GM23338 (cell line): ENCODE data around the gene KCNJ2. TPM values are rescaled to one million over a fixed set of nuclear protein-coding genes. Genes with fewer than 3 reads are reported as not detected.
A peak's percentile ranks its signal among the peaks of the same experiment; 100 is the strongest.

Source experiments
- ATAC-seq: fragments of 200-7000 bp; cut with Tn5 transposase; 3 replicates; pipeline ENCODE4 v1.9.1; 2020
- DNase-seq: peaks from one replicate; pipeline ENCODE4 v3.0.0-alpha.2; 2015; ENCODE audit warnings: low spot score
- H2AFZ ChIP-seq: fragments of 200-600 bp; sonication (generic); 2 replicates; pipeline ENCODE4 v1.8.0; 2016; ENCODE audit warnings: antibody characterized with exemption, mild to moderate bottlenecking, moderate library complexity
- H3F3A ChIP-seq: fragments of 200-600 bp; sonication (generic); replicated peaks from 2 replicates; pipeline ENCODE4 v1.8.0; 2017; ENCODE audit warnings: antibody characterized with exemption, mixed run types, low read depth
- H3K27ac ChIP-seq: fragments of 200-600 bp; sonication (generic); 2 replicates; pipeline ENCODE4 v1.6.1; 2016; ENCODE audit warnings: low read depth
- H3K27me3 ChIP-seq: fragments of 200-600 bp; sonication (generic); 2 replicates; pipeline ENCODE4 v1.8.0; 2016; ENCODE audit warnings: mild to moderate bottlenecking, mixed run types, moderate library complexity; ENCODE audit not compliant: insufficient read depth
- H3K36me3 ChIP-seq: fragments of 200-600 bp; sonication (generic); 2 replicates; pipeline ENCODE4 v1.8.0; 2016; ENCODE audit warnings: mild to moderate bottlenecking; ENCODE audit not compliant: insufficient read depth
- H3K4me1 ChIP-seq: fragments of 200-600 bp; sonication (generic); 2 replicates; pipeline ENCODE4 v1.8.0; 2016; ENCODE audit warnings: mild to moderate bottlenecking, moderate library complexity; ENCODE audit not compliant: insufficient read depth
- H3K4me2 ChIP-seq: fragments of 200-600 bp; sonication (generic); 2 replicates; pipeline ENCODE4 v1.7.1; 2017; ENCODE audit warnings: mixed run types
- H3K4me3 ChIP-seq: fragments of 200-600 bp; sonication (generic); 2 replicates; pipeline ENCODE4 v1.6.1; 2016; ENCODE audit warnings: mixed run types
- H3K79me2 ChIP-seq: fragments of 200-600 bp; sonication (generic); replicated peaks from 2 replicates; pipeline ENCODE4 v1.8.0; 2017; ENCODE audit warnings: mild to moderate bottlenecking; ENCODE audit not compliant: insufficient read depth
- H3K9me2 ChIP-seq: fragments of 200-600 bp; sonication (generic); 2 replicates; pipeline ENCODE4 v1.8.0; 2017; ENCODE audit not compliant: insufficient read depth
- H4K20me1 ChIP-seq: fragments of 200-600 bp; sonication (generic); replicated peaks from 2 replicates; pipeline ENCODE4 v1.8.0; 2017; ENCODE audit warnings: mild to moderate bottlenecking; ENCODE audit not compliant: insufficient read depth
- H3K27ac Mint-ChIP-seq: 2 replicates; pipeline ENCODE4 v1.8.0; 2020; ENCODE audit warnings: inconsistent platforms, mild to moderate bottlenecking, moderate library complexity, mixed read lengths
- H3K27me3 Mint-ChIP-seq: 3 replicates; pipeline ENCODE4 v1.8.0; 2022; ENCODE audit warnings: low read depth, mild to moderate bottlenecking, moderate library complexity, mixed read lengths, inconsistent platforms; ENCODE audit not compliant: insufficient read depth, poor library complexity
- H3K36me3 Mint-ChIP-seq: 3 replicates; pipeline ENCODE4 v1.8.0; 2021; ENCODE audit warnings: low read depth, mild to moderate bottlenecking, inconsistent platforms, moderate library complexity, mixed read lengths
- H3K4me1 Mint-ChIP-seq: 3 replicates; pipeline ENCODE4 v1.8.0; 2020; ENCODE audit warnings: mild to moderate bottlenecking, inconsistent platforms, mixed read lengths
- H3K4me3 Mint-ChIP-seq: 3 replicates; pipeline ENCODE4 v1.8.0; 2021; ENCODE audit warnings: moderate library complexity, mild to moderate bottlenecking, inconsistent platforms, mixed read lengths
- H3K9me3 Mint-ChIP-seq: 3 replicates; pipeline ENCODE4 v1.8.0; 2020; ENCODE audit warnings: moderate library complexity, mild to moderate bottlenecking, inconsistent platforms, mixed read lengths
- ETS1 ChIP-seq: IDR thresholded peaks from 2 replicates; pipeline ENCODE4 v1.6.1; 2016; ENCODE audit warnings: antibody characterized with exemption
- EZH2 ChIP-seq: fragments of 200-600 bp; sonication (generic); IDR thresholded peaks from one replicate; pipeline ENCODE4 v1.8.0; 2017; ENCODE audit warnings: antibody characterized with exemption, mild to moderate bottlenecking, low read depth; ENCODE audit not compliant: unreplicated experiment
- EZH2phosphoT487 ChIP-seq: fragments of 200-600 bp; sonication (generic); IDR thresholded peaks from one replicate; pipeline ENCODE4 v1.8.1; 2018; ENCODE audit warnings: antibody characterized with exemption; ENCODE audit not compliant: unreplicated experiment
- JUNB ChIP-seq: IDR thresholded peaks from one replicate; pipeline ENCODE4 v1.6.1; 2016; ENCODE audit warnings: antibody characterized with exemption; ENCODE audit not compliant: unreplicated experiment
- NANOG ChIP-seq: IDR thresholded peaks from 2 replicates; pipeline ENCODE4 v1.6.1; 2016; ENCODE audit warnings: antibody characterized with exemption, borderline replicate concordance
- POLR2AphosphoS5 ChIP-seq: IDR thresholded peaks from 2 replicates; pipeline ENCODE4 v1.6.1; 2016; ENCODE audit warnings: antibody characterized with exemption, low read depth
- STAT1 ChIP-seq: IDR thresholded peaks from one replicate; pipeline ENCODE4 v1.6.1; 2016; ENCODE audit warnings: antibody characterized with exemption; ENCODE audit not compliant: unreplicated experiment
- ZNF114 ChIP-seq: fragments of 250-450 bp; sonication (Bioruptor Pico); IDR thresholded peaks from 2 replicates; pipeline ENCODE4 v1.5.0; 2020; ENCODE audit warnings: mild to moderate bottlenecking, moderate library complexity
- ZNF331 ChIP-seq: fragments of 250-450 bp; sonication (Bioruptor Pico); IDR thresholded peaks from 2 replicates; pipeline ENCODE4 v1.5.0; 2020; ENCODE audit warnings: low read depth, mild to moderate bottlenecking, moderate library complexity
- polyA plus RNA-seq: library from polyadenylated mRNA; unstranded; fragments of >200 nt; fragmentation: Nextera tagmentation; extraction: Ambion mirVana; gene quantifications from 2 replicates; pipeline ENCODE4 v1.2.1, GENCODE V29; 2016
- total RNA-seq: library from RNA; depleted of rRNA; stranded (reverse); fragments of >200 nt; shearing (Covaris generic); gene quantifications from 2 replicates; pipeline ENCODE4 v1.2.3, GENCODE V29; 2014
- TF ChIP-seq, protein P1 (sequence below): fragments of 250-450 bp; sonication (Bioruptor Pico); IDR thresholded peaks from 2 replicates; pipeline ENCODE4 v1.5.0; 2020; ENCODE audit warnings: mild to moderate bottlenecking, moderate library complexity
- TF ChIP-seq, protein P2 (sequence below): IDR thresholded peaks from one replicate; pipeline ENCODE4 v1.6.1; 2018; ENCODE audit warnings: antibody characterized with exemption; ENCODE audit not compliant: unreplicated experiment

KCNJ2 gene
- total and polyA plus RNA-seq, 2 experiments from 2014 or later = 2.1 to 4.4 TPM

GRCh38 chr17:70190959-70191805 lies 21.9 kb downstream of the KCNJ2 start:
- H3K4me3 Mint-ChIP-seq = no peak overlapping the region
- TF ChIP-seq EZH2phosphoT487 = no peak
- no peak overlapping the region for H3K27ac Mint-ChIP-seq
- Histone ChIP-seq H3K27ac (no peak overlapping the region; the same call in 1 of the 2 replicates), H3K79me2 (no peaks in the 10 kb centered on the region), H4K20me1 (no peaks in the 10 kb centered on the region), H3K4me2 (0 out of 2 replicates have a peak overlapping the region, but pooled peaks have one; percentile 34), H2AFZ (peak overlapping the region; percentile 82; the same call in 1 of the 2 replicates), H3K4me1 (peaks cover 7% of the 10 kb centered on the region), H3K27me3 (no peaks in the 10 kb centered on the region), H3K36me3 (no peaks in the 10 kb centered on the region), H3K4me3 (no peak overlapping the region), H3K9me2 (no peaks in the 10 kb centered on the region), H3F3A (no peaks in the 10 kb centered on the region)
- H3K4me1 Mint-ChIP-seq = no peaks in the 10 kb centered on the region; the same call in 2 of the 3 replicates
- no peak for ATAC-seq
- H3K9me3 Mint-ChIP-seq = no peaks in the 10 kb centered on the region
- H3K36me3 Mint-ChIP-seq = no peaks in the 10 kb centered on the region
- no peaks in the 10 kb centered on the region for H3K27me3 Mint-ChIP-seq
- DNase-seq = peak; percentile 9

GRCh38 chr17:70195091-70195490 lies 25.8 kb downstream of the KCNJ2 start:
- Mint-ChIP-seq H3K9me3 (no peaks in the 10 kb centered on the region), H3K36me3 (no peaks in the 10 kb centered on the region), H3K4me1 (no peaks in the 10 kb centered on the region; the same call in 2 of the 3 replicates), H3K4me3 (no peak overlapping the region), H3K27me3 (no peaks in the 10 kb centered on the region), H3K27ac (no peak overlapping the region)
- H2AFZ ChIP-seq = no peak overlapping the region
- no peak overlapping the region for H3K4me2 ChIP-seq
- no peak overlapping the region for H3K27ac ChIP-seq
- TF ChIP-seq STAT1 (no peak), JUNB (no peak), ZNF331 (no peak), ETS1 (no peak), POLR2AphosphoS5 (no peak), EZH2 (no peak), ZNF114 (CRISPR knock-in tag) (no peak), NANOG (no peak)
- TF ChIP-seq, protein P1, sequence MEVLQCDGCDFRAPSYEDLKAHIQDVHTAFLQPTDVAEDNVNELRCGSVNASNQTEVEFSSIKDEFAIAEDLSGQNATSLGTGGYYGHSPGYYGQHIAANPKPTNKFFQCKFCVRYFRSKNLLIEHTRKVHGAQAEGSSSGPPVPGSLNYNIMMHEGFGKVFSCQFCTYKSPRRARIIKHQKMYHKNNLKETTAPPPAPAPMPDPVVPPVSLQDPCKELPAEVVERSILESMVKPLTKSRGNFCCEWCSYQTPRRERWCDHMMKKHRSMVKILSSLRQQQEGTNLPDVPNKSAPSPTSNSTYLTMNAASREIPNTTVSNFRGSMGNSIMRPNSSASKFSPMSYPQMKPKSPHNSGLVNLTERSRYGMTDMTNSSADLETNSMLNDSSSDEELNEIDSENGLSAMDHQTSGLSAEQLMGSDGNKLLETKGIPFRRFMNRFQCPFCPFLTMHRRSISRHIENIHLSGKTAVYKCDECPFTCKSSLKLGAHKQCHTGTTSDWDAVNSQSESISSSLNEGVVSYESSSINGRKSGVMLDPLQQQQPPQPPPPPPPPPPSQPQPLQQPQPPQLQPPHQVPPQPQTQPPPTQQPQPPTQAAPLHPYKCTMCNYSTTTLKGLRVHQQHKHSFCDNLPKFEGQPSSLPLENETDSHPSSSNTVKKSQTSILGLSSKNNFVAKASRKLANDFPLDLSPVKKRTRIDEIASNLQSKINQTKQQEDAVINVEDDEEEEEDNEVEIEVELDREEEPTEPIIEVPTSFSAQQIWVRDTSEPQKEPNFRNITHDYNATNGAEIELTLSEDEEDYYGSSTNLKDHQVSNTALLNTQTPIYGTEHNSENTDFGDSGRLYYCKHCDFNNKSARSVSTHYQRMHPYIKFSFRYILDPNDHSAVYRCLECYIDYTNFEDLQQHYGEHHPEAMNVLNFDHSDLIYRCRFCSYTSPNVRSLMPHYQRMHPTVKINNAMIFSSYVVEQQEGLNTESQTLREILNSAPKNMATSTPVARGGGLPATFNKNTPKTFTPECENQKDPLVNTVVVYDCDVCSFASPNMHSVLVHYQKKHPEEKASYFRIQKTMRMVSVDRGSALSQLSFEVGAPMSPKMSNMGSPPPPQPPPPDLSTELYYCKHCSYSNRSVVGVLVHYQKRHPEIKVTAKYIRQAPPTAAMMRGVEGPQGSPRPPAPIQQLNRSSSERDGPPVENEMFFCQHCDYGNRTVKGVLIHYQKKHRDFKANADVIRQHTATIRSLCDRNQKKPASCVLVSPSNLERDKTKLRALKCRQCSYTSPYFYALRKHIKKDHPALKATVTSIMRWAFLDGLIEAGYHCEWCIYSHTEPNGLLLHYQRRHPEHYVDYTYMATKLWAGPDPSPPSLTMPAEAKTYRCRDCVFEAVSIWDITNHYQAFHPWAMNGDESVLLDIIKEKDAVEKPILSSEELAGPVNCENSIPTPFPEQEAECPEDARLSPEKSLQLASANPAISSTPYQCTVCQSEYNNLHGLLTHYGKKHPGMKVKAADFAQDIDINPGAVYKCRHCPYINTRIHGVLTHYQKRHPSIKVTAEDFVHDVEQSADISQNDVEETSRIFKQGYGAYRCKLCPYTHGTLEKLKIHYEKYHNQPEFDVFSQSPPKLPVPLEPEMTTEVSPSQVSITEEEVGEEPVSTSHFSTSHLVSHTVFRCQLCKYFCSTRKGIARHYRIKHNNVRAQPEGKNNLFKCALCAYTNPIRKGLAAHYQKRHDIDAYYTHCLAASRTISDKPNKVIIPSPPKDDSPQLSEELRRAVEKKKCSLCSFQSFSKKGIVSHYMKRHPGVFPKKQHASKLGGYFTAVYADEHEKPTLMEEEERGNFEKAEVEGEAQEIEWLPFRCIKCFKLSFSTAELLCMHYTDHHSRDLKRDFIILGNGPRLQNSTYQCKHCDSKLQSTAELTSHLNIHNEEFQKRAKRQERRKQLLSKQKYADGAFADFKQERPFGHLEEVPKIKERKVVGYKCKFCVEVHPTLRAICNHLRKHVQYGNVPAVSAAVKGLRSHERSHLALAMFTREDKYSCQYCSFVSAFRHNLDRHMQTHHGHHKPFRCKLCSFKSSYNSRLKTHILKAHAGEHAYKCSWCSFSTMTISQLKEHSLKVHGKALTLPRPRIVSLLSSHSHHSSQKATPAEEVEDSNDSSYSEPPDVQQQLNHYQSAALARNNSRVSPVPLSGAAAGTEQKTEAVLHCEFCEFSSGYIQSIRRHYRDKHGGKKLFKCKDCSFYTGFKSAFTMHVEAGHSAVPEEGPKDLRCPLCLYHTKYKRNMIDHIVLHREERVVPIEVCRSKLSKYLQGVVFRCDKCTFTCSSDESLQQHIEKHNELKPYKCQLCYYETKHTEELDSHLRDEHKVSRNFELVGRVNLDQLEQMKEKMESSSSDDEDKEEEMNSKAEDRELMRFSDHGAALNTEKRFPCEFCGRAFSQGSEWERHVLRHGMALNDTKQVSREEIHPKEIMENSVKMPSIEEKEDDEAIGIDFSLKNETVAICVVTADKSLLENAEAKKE (CRISPR knock-in tag) = no peak
- TF ChIP-seq, protein P2, sequence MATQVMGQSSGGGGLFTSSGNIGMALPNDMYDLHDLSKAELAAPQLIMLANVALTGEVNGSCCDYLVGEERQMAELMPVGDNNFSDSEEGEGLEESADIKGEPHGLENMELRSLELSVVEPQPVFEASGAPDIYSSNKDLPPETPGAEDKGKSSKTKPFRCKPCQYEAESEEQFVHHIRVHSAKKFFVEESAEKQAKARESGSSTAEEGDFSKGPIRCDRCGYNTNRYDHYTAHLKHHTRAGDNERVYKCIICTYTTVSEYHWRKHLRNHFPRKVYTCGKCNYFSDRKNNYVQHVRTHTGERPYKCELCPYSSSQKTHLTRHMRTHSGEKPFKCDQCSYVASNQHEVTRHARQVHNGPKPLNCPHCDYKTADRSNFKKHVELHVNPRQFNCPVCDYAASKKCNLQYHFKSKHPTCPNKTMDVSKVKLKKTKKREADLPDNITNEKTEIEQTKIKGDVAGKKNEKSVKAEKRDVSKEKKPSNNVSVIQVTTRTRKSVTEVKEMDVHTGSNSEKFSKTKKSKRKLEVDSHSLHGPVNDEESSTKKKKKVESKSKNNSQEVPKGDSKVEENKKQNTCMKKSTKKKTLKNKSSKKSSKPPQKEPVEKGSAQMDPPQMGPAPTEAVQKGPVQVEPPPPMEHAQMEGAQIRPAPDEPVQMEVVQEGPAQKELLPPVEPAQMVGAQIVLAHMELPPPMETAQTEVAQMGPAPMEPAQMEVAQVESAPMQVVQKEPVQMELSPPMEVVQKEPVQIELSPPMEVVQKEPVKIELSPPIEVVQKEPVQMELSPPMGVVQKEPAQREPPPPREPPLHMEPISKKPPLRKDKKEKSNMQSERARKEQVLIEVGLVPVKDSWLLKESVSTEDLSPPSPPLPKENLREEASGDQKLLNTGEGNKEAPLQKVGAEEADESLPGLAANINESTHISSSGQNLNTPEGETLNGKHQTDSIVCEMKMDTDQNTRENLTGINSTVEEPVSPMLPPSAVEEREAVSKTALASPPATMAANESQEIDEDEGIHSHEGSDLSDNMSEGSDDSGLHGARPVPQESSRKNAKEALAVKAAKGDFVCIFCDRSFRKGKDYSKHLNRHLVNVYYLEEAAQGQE = no peak
- H3K36me3 ChIP-seq = no peaks in the 10 kb centered on the region
- no peaks in the 10 kb centered on the region for H3F3A ChIP-seq
- no peaks in the 10 kb centered on the region for H4K20me1 ChIP-seq
- no peak for ATAC-seq
- no peak for DNase-seq
- H3K79me2 ChIP-seq = no peaks in the 10 kb centered on the region
- no peak overlapping the region for H3K4me3 ChIP-seq
- no peaks in the 10 kb centered on the region for H3K9me2 ChIP-seq
- H3K27me3 ChIP-seq = no peaks in the 10 kb centered on the region
- peaks cover 7% of the 10 kb centered on the region for H3K4me1 ChIP-seq
